ENCODE data around the gene PLEK.
"Not testable (repeated sequence)": the region's sequence is repeated elsewhere in the genome, so short reads cannot be mapped to it uniquely, and the experiment has no call there.

The PLEK gene

DNA sequence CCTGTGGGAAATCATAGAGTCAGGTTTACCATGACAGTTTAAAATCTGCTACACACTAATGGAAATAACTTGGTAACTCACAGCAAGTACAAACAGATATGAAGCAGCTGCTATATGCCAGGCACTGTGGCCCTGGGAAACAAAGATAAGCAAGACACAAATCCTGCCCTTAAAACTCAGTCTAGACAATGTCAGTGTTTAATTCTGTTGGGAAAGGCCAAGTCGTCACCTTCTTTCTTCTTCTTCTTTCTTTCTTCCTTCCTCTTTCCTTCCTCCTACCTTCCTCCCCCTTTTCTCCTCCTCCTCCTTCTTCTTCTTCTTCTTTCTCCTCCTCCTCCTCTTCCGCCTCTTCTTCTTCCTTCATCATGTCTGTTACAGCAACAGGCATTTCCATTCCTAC, 26.8 kb downstream of the PLEK start:
- H3K4me3 ChIP-seq (replicated peaks; ENCODE audit: low read depth, low read length): no peak overlapping the region
- no peak for DNase-seq (ENCODE audit: extremely low read depth, low read depth)
- no peak for TF ChIP-seq CTCF (IDR thresholded peaks at IDR 0.05; ENCODE audit: low read depth, low read length, missing control alignments)

GRCh38 chr2:68396093-68396492, 31.0 kb downstream of the PLEK start:
- no peak for TF ChIP-seq CTCF (IDR thresholded peaks at IDR 0.05; ENCODE audit: low read depth, low read length, missing control alignments)
- no peak for DNase-seq (ENCODE audit: extremely low read depth, low read depth)
- no peak overlapping the region for H3K4me3 ChIP-seq (replicated peaks; ENCODE audit: low read depth, low read length)

DNA sequence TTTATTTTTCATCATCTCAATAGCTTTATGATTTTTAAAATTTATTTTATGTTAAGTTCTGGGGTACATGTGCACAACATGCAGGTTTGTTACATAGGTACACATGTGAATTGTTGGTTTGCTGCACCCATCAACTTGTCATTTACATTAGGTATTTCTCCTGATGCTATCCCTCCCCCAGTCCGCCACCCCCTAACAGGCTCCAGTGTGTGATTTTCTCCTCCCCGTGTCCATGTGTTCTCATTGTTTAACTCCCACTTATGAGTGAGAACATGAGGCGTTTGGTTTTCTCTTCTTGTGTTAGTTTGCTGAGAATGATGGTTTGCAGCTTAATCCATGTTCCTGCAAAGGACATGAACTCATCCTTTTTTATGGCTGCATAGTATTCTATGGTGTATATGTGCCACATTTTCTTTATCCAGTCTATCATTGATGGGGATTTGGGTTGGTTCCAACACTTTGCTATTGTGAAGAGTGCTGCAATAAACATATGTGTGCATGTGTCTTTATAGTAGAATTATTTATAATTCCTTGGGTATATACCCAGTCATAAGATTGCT, 32.7 kb downstream of the PLEK start:
- H3K4me3 ChIP-seq (replicated peaks; ENCODE audit: low read depth, low read length); DNase-seq (ENCODE audit: extremely low read depth, low read depth): not testable (repeated sequence)

DNA sequence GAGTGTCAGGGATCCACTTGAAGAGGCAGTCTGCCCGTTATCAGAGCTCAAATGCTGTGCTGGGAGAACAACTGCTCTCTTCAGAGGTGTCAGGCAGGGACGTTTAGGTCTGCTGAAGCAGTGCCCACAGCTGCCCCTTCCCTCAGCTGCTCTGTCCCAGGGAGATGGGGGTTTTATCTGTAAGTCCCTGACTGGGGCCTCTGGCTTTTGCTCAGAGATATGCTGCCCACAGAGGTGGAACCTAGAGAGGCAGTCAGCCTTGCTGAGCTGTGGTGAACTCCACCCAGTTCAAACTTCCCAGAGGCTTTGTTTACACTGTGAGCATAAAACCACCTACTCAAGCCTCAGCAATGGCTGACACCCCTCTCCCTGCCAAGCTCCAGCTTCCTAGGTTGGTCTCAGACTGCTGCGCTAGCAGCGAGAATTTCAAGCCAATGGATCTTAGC, 38.1 kb downstream of the PLEK start:
- no peak for TF ChIP-seq CTCF (IDR thresholded peaks at IDR 0.05; ENCODE audit: low read depth, low read length, missing control alignments)
- no peak overlapping the region for H3K4me3 ChIP-seq (replicated peaks; ENCODE audit: low read depth, low read length)
- no peak for DNase-seq (ENCODE audit: extremely low read depth, low read depth)

GRCh38 chr2:68404164-68404563, 39.1 kb downstream of the PLEK start:
- no peak for DNase-seq (ENCODE audit: extremely low read depth, low read depth)
- H3K4me3 ChIP-seq (replicated peaks; ENCODE audit: low read depth, low read length): no peak overlapping the region
- TF ChIP-seq CTCF (IDR thresholded peaks at IDR 0.05; ENCODE audit: low read depth, low read length, missing control alignments): no peak

- H3K4me3 ChIP-seq (replicated peaks; ENCODE audit: low read depth, low read length): no peak overlapping the region
- DNase-seq (ENCODE audit: extremely low read depth, low read depth): no peak
- TF ChIP-seq CTCF (IDR thresholded peaks at IDR 0.05; ENCODE audit: low read depth, low read length, missing control alignments): no peak
Measured at GRCh38 chr2:68404893-68405799, 40.1 kb downstream of the PLEK start.

- H3K4me3 ChIP-seq (replicated peaks; ENCODE audit: low read depth, low read length): no peak overlapping the region
- no peak for DNase-seq (ENCODE audit: extremely low read depth, low read depth)
- no peak for TF ChIP-seq CTCF (IDR thresholded peaks at IDR 0.05; ENCODE audit: low read depth, low read length, missing control alignments)
Measured at GRCh38 chr2:68411397-68412126, 46.5 kb downstream of the PLEK start.
